CD4-positive, alpha-beta T cell treated with Interleukin-2 at 100 ng/mL for 4 hours (primary cell): ENCODE results near the gene SPATA21.
"Not testable (repeated sequence)": the region's sequence is repeated elsewhere in the genome, so short reads cannot be mapped to it uniquely, and the experiment has no call there.

ENCODE experiments used
- DNase-seq: peaks from one replicate; pipeline ENCODE4 v3.0.0-alpha.2; 2020; ENCODE audit warnings: low spot score

The SPATA21 gene

GRCh38 chr1:16385659-16386453, 51.4 kb downstream of the SPATA21 start:
- no peak for DNase-seq

- no peak for DNase-seq
These were observed 53.3 kb downstream of the SPATA21 start for GRCh38 chr1:16383888-16384287.

- no peak for DNase-seq
These were observed 56.4 kb downstream of the SPATA21 start for GRCh38 chr1:16380868-16381267.

GRCh38 chr1:16378443-16378842, 58.8 kb downstream of the SPATA21 start:
- no peak for DNase-seq

- no peak for DNase-seq
These were observed 60.3 kb downstream of the SPATA21 start for GRCh38 chr1:16376971-16377370.

- DNase-seq, result no peak
These were observed 61.5 kb downstream of the SPATA21 start for GRCh38 chr1:16375521-16376340.

- no peak for DNase-seq
These were observed 63.0 kb downstream of the SPATA21 start for GRCh38 chr1:16374266-16374665.

- DNase-seq, result no peak
These were observed 64.5 kb downstream of the SPATA21 start for GRCh38 chr1:16372535-16373285.

GRCh38 chr1:16371725-16372124, 65.5 kb downstream of the SPATA21 start:
- peak; percentile 75 for DNase-seq

- DNase-seq, result no peak
These were observed 67.4 kb downstream of the SPATA21 start for GRCh38 chr1:16369821-16370220.

- DNase-seq, result no peak
These were observed 69.0 kb downstream of the SPATA21 start for GRCh38 chr1:16367968-16368890.

GRCh38 chr1:16367258-16367967, 69.8 kb downstream of the SPATA21 start:
- peak; percentile 85 for DNase-seq

- peak; percentile 99 for DNase-seq
These were observed 70.4 kb downstream of the SPATA21 start, which contains the start of gene SZRD1 for GRCh38 chr1:16366722-16367257. Gene SZRD1 (plus strand): TSS chr1:16367242. CDS start chr1:16367258, 16 bp downstream.

GRCh38 chr1:16365146-16365498, 72.1 kb downstream of the SPATA21 start:
- DNase-seq, result not testable (repeated sequence)

GRCh38 chr1:16356867-16357266, 80.4 kb downstream of the SPATA21 start:
- no peak for DNase-seq

- DNase-seq, result no peak
These were observed 82.6 kb downstream of the SPATA21 start for GRCh38 chr1:16354619-16355018.

- DNase-seq, result no peak
These were observed 84.2 kb downstream of the SPATA21 start for GRCh38 chr1:16352842-16353535.

GRCh38 chr1:16351994-16352841, 85.0 kb downstream of the SPATA21 start, which contains the start of gene FBXO42:
Gene FBXO42 (minus strand): TSS chr1:16352480. CDS start chr1:16315418, 37,062 bp downstream.
- peak; percentile 94 for DNase-seq
